Erythroblast (primary cell): ENCODE data around the gene MESP2.
"Not testable (repeated sequence)": the region's sequence is repeated elsewhere in the genome, so short reads cannot be mapped to it uniquely, and the experiment has no call there.

Source experiments
- DNase-seq, 2 experiments: peaks; one replicate each; lab custom pipeline; 2025; lab: John Stamatoyannopoulos, UW
- GATA1 ChIP-seq: IDR thresholded peaks from 2 replicates; pipeline ENCODE4 v1.6.1; 2011; ENCODE audit warnings: low read depth, mild to moderate bottlenecking, control low read depth, low read length, moderate library complexity
- POLR2A ChIP-seq: IDR thresholded peaks from 2 replicates; pipeline ENCODE4 v1.6.1; 2011; ENCODE audit warnings: mild to moderate bottlenecking, low read length

Gene MESP2

DNA sequence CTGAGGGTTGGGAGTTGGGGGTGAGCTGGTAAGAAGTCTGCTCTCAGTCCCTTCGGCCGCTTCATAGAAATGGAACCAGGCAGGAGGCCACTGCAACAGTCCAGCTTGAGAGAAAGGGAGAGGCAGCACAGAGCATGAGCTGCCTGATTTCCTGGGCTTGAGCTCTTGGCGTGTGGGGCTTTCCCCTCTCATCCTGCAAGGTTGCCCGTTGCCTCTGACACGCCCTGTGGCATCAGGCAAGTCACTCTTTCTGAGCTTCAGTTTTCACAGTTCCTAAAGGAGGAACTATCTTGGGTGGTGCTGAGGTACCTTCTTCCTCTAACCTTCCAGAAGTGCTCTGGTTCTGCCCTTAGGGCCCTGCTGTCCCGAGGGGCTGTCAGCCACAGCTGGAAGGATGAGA, 4.9 kb downstream of the MESP2 start:
- TF ChIP-seq POLR2A (no peak), GATA1 (no peak)
- no peak for DNase-seq

DNA sequence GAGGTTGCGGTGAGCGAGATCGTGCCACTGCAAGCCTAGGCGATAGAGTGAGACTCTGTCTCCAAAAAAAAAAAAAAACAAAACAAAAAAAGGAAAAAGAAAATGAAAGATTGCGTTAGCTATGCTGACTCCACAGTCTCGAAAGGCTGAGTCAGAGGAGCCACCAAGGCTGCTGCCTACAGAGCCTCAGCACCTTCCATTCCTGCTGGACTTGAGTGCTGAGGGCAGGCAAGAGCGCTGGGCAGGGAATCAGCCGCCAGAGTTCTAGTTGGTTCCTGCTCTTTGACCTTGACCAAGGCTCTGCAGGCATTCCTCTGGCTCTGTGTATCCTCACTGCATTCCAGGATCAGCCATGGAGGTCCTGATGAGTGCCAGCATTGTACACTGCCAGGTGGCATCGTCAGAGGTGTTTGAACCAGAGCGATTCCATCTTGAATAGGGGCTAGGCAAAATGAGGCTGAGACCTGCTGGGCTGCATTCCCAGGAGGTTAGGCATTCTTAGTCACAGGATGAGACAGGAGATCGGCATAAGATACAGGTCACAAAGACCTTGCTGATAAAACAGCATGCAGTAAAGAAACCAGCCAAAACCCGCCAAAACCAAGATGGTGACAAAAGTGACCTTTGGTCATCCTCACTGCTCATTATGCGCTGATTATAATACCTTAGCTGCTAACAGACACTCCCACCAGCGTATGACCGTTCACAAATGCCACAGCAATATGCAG, 5.9 kb downstream of the MESP2 start:
- peak in 1 of 2 experiments; percentile 14 for DNase-seq
- no peak for TF ChIP-seq GATA1
- no peak for TF ChIP-seq POLR2A

DNA sequence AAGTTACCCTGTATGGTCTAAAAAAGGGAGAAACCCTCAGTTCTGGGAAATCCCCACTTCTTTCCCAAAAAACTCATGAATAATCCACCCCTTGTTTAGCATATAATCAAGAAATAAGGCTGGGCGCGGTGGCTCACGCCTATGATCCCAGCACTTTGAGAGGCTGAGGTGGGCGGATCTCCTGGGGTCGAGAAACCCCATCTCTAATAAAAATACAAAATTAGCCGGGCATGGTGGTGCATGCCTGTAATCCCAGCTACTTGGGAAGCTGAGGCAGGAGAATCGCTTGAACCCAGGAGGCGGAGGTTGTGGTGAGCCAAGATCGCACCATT, 6.5 kb downstream of the MESP2 start:
- not testable (repeated sequence) for DNase-seq

DNA sequence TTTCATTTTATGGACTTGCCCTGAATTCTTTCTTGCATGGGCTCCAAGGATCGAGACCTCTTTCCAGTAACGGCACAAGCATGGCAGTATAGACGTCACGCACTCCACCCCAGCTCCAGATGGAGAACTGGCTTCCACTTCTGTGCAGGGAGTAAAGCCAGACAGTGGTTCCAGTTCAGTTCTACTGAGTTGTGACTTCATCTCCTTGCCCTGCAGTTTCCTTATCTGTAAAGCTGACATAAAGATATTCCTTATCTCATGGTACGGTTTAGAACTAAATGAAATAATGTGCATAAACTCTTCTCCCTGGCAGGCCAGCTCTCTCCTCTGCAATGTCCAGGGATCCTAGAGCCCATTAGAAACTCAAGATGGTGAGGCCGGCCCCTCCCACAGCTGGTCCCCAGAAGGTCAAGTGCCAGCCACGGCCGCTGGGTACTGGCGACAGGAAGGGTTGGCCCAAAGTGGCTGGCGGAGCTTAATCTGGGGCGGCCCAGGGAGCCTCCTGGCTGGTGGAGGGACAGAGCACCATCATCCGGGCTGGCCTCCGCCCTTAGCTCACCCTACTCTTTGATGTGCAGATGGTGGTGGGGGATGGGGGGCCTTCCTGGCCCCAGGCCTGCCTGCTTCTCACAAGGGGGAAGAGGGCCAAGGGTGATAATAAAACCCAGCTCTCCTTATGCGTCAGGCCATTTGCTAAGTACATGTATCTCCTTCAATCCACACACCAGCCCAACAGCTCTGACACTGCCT, 7.2 kb downstream of the MESP2 start:
- peak; percentile 63 to 87 for DNase-seq
- TF ChIP-seq POLR2A: no peak
- no peak for TF ChIP-seq GATA1

DNA sequence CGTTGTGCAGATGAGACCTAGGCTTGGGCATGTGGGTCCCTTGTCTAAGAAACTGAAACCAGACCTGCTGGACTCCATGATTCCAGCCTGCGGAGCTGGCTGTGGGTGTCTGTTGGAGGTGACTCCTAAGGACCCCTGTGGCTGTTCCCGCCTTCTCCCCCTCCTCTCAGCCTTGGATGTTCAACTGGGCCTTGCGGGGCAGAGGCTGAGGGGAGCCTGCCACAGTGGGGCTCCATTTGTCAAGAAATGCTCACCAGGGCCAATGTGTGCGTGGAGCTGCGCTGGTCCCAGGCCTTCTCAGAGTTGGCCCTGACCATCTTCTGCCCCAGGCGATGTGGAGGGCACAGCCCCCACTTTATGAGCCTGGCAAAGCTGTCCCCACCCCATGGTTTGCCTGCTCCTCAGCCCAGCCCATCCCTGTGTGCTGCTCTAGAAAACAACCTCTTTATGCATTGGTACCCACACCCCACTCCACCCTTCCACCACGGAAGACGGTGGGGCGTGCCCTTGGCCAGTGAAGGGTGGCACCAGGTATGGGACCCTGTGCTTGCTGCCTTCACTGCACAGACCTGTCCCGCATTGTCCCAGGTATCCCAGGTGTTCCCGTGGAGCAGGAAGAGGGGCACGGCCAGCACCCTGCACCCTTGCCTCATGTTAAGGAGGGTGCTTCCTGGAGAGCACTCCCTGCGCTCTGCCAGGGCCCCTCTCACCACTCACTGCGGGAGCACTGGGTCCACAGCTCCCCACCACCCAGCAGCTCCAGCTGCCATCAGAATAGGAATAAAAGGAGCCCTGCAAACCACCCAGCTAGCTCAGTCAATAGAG, 7.9 kb downstream of the MESP2 start:
- no peak for DNase-seq
- no peak for TF ChIP-seq POLR2A
- TF ChIP-seq GATA1: no peak

DNA sequence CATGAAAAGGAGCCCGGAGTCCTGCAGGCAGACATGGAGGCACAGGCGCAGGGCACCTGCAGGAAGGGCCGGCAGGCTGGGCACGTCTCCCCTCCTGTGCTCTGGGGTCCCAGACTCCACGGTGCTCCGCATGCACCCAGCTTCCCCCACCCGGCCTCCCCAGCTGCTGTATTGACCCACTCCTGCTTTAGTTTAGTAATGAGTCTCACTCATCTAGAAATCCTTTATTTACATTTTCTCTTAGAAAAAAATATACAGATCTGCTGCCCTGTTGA, 8.5 kb downstream of the MESP2 start:
- no peak for DNase-seq
- TF ChIP-seq POLR2A (no peak), GATA1 (no peak)

DNA sequence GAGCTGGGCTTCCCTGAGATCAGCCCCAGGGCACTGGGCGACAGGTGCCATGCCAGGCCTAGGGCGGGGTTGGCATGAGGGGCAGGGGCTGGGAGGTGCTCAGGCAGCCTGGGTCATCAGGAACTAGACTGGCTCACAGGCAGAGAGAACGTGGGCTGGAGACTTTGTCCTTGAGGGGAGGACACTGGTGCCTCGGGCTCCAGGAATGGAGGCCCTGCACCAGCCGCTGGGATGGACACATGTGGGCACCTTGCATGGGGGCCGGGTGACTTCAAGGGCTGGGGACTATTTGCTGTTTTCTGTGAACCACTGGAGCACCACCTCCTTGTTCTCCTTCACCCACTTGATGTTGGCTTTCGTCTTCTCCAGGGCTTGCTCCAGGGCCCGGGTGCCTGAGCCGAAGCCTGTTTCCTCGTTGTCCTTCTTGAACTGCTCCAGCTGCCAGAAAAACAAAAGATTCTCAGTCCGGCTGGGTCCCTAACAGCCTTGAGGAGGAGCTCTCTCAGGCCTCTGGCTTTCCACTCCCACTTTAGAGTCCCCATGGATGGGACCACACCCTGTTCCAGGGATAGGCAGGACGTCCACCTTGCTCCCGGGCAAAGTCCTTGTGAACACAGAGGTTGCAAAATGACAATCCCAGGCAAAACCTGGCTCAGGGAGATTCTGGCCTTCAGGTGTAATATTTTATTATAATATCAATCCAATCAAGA, 9.1 kb downstream of the MESP2 start:
- no peak for DNase-seq
- TF ChIP-seq POLR2A: no peak
- TF ChIP-seq GATA1: no peak

DNA sequence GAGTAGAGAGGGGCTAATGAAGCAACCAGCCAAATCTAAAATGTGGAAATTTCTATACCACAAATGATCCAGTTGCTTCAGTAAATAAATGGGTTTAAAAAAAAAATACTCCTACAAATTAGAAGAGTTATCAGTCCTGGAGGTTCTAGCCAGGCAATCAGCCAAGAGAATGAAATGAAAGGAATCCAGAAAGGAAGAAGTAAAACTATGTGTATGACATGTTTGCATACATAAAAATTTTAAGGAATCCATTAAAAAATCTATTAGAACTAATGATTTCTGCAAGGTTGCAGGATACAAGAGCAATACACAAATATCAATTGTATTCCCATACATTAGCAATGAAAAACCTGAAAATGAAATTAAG, 9.6 kb downstream of the MESP2 start:
- no peak for DNase-seq

DNA sequence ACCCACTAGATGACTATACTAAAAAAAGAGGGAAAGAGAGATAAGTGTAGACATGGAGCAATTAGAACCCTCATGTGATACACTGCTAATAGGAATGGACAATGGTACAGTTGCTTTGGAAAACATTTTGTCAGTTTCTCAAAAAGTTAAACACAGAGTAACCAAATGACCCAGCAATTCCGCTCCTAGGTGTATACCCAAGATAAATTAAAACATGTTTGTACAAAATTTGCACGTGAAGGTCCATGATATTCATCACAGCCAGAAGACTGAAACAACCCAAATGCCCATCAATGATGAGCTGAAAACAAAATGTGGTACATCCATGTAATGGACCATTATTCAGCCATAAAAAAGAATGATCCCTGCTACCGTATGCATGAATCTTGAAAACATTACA, 11.8 kb downstream of the MESP2 start:
- no peak for DNase-seq
- TF ChIP-seq POLR2A (no peak), GATA1 (no peak)

More for the DNA sequence above, 9.6 kb downstream of the MESP2 start:
- no peak for TF ChIP-seq GATA1
- TF ChIP-seq POLR2A: no peak

DNA sequence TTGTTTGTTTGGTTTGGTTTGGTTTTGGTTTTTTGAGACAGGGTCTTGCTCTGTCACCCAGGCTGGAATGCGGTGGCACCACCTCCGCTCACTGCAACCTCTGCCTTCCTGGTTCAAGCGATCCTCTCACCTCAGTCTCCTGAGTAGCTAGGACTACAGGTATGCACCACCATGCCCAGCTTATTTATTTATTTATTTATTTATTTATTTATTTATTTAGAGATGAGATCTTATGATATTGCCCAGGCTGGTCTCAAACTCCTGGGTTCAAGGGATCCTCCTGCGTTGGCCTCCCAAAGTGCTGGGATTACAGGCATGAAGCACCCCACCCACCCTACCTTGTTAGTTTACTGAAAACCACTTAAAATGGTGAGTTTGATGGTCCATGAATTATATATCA, 12.5 kb downstream of the MESP2 start:
- not testable (repeated sequence) for DNase-seq

DNA sequence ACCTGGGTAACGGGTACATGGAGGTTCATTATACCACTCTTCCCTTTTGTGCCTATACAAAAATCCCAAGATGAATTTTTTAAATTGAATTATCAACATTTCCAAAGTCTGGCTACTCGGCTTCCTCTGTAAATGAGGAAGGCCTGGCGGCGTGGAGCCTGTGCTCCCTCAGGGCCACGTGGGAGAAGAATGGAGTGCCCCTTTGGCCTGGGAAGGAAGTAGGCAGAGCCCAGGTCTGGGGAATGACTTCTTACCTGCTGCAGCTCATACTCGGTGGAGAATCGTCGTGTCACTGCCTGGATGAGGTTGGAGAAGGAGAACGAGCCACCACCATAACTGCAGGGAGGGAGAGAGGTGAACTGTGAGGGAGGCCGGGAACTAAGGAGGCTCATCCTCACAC, 14.1 kb downstream of the MESP2 start:
- no peak for DNase-seq
- no peak for TF ChIP-seq GATA1
- TF ChIP-seq POLR2A: no peak

DNA sequence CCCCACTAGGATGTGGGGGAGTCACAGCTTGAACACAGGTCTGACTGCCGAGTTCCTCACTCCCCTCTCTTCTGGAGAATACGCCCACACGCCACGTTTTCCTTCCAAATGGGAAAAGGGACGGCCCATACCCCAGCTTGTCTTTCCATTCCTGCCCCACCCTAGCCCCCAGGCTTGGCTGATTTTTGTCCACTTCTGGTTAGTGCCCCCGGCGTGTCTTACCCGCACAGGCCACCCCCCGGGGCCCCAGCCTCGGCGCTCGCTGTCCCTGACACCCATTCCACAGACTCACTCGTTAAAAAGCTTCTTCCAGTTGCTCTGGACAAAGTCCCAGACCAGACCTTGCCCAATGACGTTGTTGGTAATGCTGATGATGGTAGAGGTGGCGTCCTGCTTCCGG, 14.5 kb downstream of the MESP2 start:
- no peak for TF ChIP-seq POLR2A
- no peak for TF ChIP-seq GATA1

DNA sequence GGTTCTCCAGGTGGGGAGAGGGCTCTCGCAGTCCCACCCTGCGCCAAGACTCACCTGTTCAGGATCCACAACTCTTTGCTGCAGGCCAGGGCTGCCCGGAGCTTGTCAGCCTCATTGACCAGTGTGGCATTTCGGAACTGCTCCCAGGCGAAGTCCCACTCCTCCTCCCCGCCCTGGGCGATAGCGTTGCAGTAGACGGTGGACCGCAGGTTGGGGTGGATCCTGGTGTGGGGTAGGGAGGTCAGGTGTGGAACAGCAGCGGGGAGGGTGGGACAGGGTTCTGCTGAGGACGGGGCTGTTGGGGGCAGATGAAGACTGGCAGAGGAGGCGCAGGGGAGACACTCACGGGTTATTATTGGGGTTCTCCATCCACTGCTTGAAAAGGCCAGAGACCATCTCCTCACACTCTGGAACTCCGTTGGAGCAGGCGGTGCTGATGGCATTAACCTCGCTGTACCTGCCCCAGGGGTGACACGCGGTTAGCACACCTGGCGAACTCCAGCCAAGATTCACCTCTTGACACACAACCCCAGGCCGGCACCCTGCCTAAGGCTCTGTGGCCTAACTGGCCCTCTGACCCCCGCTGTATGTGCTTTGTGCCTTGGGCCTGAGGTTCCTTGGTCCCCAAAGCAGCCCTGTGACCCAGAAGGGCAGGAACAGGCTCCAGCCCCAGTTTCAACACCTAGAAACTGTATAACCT, 16.1 kb downstream of the MESP2 start:
- no peak for TF ChIP-seq POLR2A
- TF ChIP-seq GATA1: no peak
- DNase-seq: no peak

More for the DNA sequence above, 14.5 kb downstream of the MESP2 start:
- no peak for DNase-seq

DNA sequence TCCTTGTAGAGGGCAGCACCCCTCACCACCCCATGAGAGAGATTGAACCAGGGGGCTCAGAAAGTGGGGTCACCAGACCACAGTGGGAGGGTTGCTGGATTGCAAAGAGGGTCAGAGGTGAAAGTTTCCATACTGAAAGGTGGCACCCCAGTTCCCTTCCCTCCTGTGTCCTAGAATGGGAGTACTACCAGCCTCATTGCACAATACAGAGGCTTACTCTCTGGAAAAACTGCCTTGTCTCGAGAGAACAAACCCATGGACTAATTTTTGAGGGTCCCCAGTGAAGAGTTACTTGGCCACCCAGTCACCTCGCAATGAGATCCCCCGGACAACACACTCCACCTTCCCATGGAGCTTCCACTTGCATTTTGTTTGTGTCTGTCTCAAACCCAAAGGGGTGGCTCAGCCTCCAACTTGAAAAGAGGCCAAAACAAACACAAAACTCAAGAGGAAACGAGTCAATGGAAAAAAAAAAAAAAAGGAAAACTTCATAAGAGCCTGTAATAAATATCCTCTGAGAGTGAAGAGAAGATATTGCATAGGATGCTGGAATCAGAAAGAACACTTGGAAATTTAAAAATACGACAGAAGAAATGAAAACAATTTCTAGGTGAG, 18.6 kb downstream of the MESP2 start:
- TF ChIP-seq POLR2A: no peak
- TF ChIP-seq GATA1: no peak
- no peak for DNase-seq
